ENCODE results near the gene PXDN.
"Not testable (repeated sequence)": the region's sequence is repeated elsewhere in the genome, so short reads cannot be mapped to it uniquely, and the experiment has no call there.

The PXDN gene

DNA sequence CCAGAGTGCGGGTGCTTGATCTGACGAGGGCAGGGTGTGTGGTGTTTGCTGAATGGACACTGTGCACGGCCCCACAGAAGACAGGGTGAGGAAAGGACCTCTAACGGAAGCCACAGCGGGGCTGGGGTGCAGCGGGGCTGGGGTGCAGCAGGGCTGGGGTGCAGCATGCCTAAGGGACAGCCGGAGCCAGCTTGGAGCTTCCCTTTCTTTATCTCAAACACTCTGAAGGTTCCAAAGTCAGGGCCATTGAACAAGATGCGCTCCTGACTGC is 35.0 kb downstream of the PXDN start:
- Histone ChIP-seq H3K27ac (no peak overlapping the region), H3K36me3 (no peaks in the 10 kb centered on the region), H3K4me3 (ENCODE audit: low read depth in 1 of 2, low read length in 1 of 2) (no peak overlapping the region), H3K9me3 (no peaks in the 10 kb centered on the region), H3K4me1 (ENCODE audit: control insufficient read depth in 1 of 2, insufficient read depth in 1 of 2, low read depth in 1 of 2, low read length in 1 of 2) (peaks cover 0 to 9% of the 10 kb centered on the region in 2 experiments), H3K27me3 (no peaks in the 10 kb centered on the region)
- TF ChIP-seq CTCF (IDR thresholded peaks at IDR 0.05): no peak

GRCh38 chr2:1708476-1709334 is 35.6 kb downstream of the PXDN start:
- H3K9me3 ChIP-seq: no peaks in the 10 kb centered on the region
- no peak overlapping the region for H3K4me3 ChIP-seq (ENCODE audit: low read depth in 1 of 2, low read length in 1 of 2)
- H3K4me1 ChIP-seq (ENCODE audit: control insufficient read depth in 1 of 2, insufficient read depth in 1 of 2, low read depth in 1 of 2, low read length in 1 of 2): peaks cover 0 to 9% of the 10 kb centered on the region in 2 experiments
- TF ChIP-seq CTCF (IDR thresholded peaks at IDR 0.05): no peak
- no peaks in the 10 kb centered on the region for H3K27me3 ChIP-seq
- H3K27ac ChIP-seq: no peak overlapping the region
- H3K36me3 ChIP-seq: no peaks in the 10 kb centered on the region

DNA sequence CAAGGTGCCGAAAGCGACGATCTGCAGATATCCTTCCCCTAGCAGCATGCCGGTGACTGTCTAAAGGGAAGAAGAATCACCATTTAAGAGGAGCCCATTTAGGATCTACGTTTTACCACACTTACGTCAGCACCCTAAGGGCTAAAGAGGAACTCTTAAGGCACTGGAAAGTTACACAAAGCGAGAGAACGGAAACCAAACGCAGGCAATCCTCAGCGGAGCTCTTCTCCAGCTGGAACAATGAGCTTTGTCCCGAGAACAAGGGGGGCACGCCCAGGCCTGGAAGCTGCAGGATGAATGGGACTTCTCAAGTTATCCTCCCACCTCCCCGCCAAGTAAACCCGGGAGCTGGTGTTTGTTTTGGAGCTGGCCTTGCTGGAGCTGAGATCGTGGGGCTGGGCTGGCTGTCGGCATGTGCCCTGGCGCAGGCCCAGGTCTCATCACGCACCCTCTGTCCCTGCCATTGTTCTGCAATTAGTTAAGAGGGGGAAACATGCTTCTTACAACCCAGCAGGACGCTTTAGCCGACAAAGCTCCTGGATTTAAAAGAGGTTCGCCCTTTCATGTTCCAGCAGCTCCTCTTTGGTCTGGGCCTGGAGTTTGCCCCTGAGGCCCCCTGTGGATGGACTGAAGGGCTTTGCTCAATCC is 36.4 kb downstream of the PXDN start:
- Histone ChIP-seq H3K27me3 (no peaks in the 10 kb centered on the region), H3K36me3 (no peaks in the 10 kb centered on the region), H3K9me3 (no peaks in the 10 kb centered on the region), H3K4me3 (ENCODE audit: low read depth in 1 of 2, low read length in 1 of 2) (no peak overlapping the region), H3K4me1 (ENCODE audit: control insufficient read depth in 1 of 2, insufficient read depth in 1 of 2, low read depth in 1 of 2, low read length in 1 of 2) (peaks cover 0 to 9% of the 10 kb centered on the region in 2 experiments), H3K27ac (no peak overlapping the region)
- TF ChIP-seq CTCF (IDR thresholded peaks at IDR 0.05): no peak

GRCh38 chr2:1706089-1706841 is 38.0 kb downstream of the PXDN start:
- H3K27me3 ChIP-seq; H3K9me3 ChIP-seq; H3K4me3 ChIP-seq (ENCODE audit: low read depth in 1 of 2, low read length in 1 of 2); H3K27ac ChIP-seq; H3K4me1 ChIP-seq (ENCODE audit: control insufficient read depth in 1 of 2, insufficient read depth in 1 of 2, low read depth in 1 of 2, low read length in 1 of 2); H3K36me3 ChIP-seq: not testable (repeated sequence)

- peaks cover 0 to 9% of the 10 kb centered on the region in 2 experiments for H3K4me1 ChIP-seq (ENCODE audit: control insufficient read depth in 1 of 2, insufficient read depth in 1 of 2, low read depth in 1 of 2, low read length in 1 of 2)
- no peak overlapping the region for H3K4me3 ChIP-seq (ENCODE audit: low read depth in 1 of 2, low read length in 1 of 2)
- H3K27me3 ChIP-seq: no peaks in the 10 kb centered on the region
- H3K36me3 ChIP-seq: no peaks in the 10 kb centered on the region
- no peak overlapping the region for H3K27ac ChIP-seq
- no peaks in the 10 kb centered on the region for H3K9me3 ChIP-seq
- TF ChIP-seq CTCF (IDR thresholded peaks at IDR 0.05): no peak
These were observed 38.7 kb downstream of the PXDN start for GRCh38 chr2:1705557-1706076.

All from neutrophil (primary cell).